Transverse colon (tissue), 3 donors: Measurements from ENCODE around the gene NLRP5.

Source experiments
- CTCF ChIP-seq, 5 experiments: fragments of 200-600 bp in 3 of 5; fragments of 450-650 bp in 2 of 5; sonication (generic) in 3 of 5; IDR thresholded peaks; 1 replicate in 2 of 5; 2 replicates in 3 of 5; pipeline ENCODE4 v1.5.1; 2016 to 2017; ENCODE audit warnings: antibody characterized with exemption in 5 of 5, inconsistent platforms in 3 of 5, mild to moderate bottlenecking in 2 of 5, moderate library complexity in 1 of 5
- EP300 ChIP-seq: sonication (generic); formaldehyde crosslinking; IDR thresholded peaks from one replicate; pipeline ENCODE4 v1.6.1; 2017; ENCODE audit warnings: antibody characterized with exemption, low read depth

GRCh38 chr19:56110515-56111448 is 124.2 kb downstream of the NLRP5 start:
- TF ChIP-seq CTCF (IDR thresholded peaks at IDR 0.05) (no peak), EP300 (no peak)
